HG02852 (cell line): ENCODE data around the gene MTHFD2.
"Not testable (repeated sequence)": the region's sequence is repeated elsewhere in the genome, so short reads cannot be mapped to it uniquely, and the experiment has no call there.

ENCODE experiments used
- ATAC-seq: cut with Tn5 transposase; IDR thresholded peaks from one replicate; pipeline ENCODE4 v1.9.1; 2021; ENCODE audit warnings: mild to moderate bottlenecking, moderate library complexity; ENCODE audit not compliant: unreplicated experiment

Gene MTHFD2

GRCh38 chr2:74194799-74195198, 3.6 kb upstream of the MTHFD2 start:
- no peak for ATAC-seq

GRCh38 chr2:74197049-74197448, 1.4 kb upstream of the MTHFD2 start:
- ATAC-seq, result no peak

GRCh38 chr2:74198023-74198460, 373 bp upstream of the MTHFD2 start:
- ATAC-seq, result no peak

GRCh38 chr2:74199275-74199701, 873 bp downstream of the MTHFD2 start:
- no peak for ATAC-seq

- ATAC-seq, result no peak
These were observed 1.5 kb downstream of the MTHFD2 start for GRCh38 chr2:74199871-74200305.

- no peak for ATAC-seq
These were observed 2.8 kb downstream of the MTHFD2 start for GRCh38 chr2:74201196-74201595.

- no peak for ATAC-seq
These were observed 3.2 kb downstream of the MTHFD2 start for GRCh38 chr2:74201596-74201995.

GRCh38 chr2:74204436-74204835, 6.0 kb downstream of the MTHFD2 start:
- ATAC-seq, result no peak

GRCh38 chr2:74205113-74205512, 6.7 kb downstream of the MTHFD2 start:
- no peak for ATAC-seq

GRCh38 chr2:74205596-74205995, 7.2 kb downstream of the MTHFD2 start:
- ATAC-seq, result no peak

GRCh38 chr2:74206180-74206688, 7.8 kb downstream of the MTHFD2 start:
- ATAC-seq, result peak; percentile 87

GRCh38 chr2:74212702-74213410, 14.4 kb downstream of the MTHFD2 start:
- ATAC-seq, result no peak

- not testable (repeated sequence) for ATAC-seq
These were observed 17.4 kb downstream of the MTHFD2 start for GRCh38 chr2:74215771-74216170.

- ATAC-seq, result no peak
These were observed 18.2 kb downstream of the MTHFD2 start for GRCh38 chr2:74216642-74217041.

GRCh38 chr2:74219846-74220486, 21.6 kb downstream of the MTHFD2 start:
- ATAC-seq, result no peak

GRCh38 chr2:74221091-74221490, 22.7 kb downstream of the MTHFD2 start:
- ATAC-seq, result no peak

- ATAC-seq, result no peak
These were observed 23.3 kb downstream of the MTHFD2 start for GRCh38 chr2:74221604-74222299.

- no peak for ATAC-seq
These were observed 23.9 kb downstream of the MTHFD2 start for GRCh38 chr2:74222300-74222650.

- ATAC-seq, result no peak
These were observed 25.7 kb downstream of the MTHFD2 start for GRCh38 chr2:74223941-74224770.

- ATAC-seq, result no peak
These were observed 27.5 kb downstream of the MTHFD2 start for GRCh38 chr2:74225698-74226459.
